ENCODE measurements around the gene REV3L. TPM values are rescaled to one million over a fixed set of nuclear protein-coding genes. Genes with fewer than 3 reads are reported as not detected.
A peak's percentile ranks its signal among the peaks of the same experiment; 100 is the strongest.

Gene REV3L
- total and polyA plus RNA-seq, 2 of the 13 experiments (the other 11 are each of a cell fraction or from before 2014, with no cell fraction given) = 12.8 to 31.3 TPM

DNA sequence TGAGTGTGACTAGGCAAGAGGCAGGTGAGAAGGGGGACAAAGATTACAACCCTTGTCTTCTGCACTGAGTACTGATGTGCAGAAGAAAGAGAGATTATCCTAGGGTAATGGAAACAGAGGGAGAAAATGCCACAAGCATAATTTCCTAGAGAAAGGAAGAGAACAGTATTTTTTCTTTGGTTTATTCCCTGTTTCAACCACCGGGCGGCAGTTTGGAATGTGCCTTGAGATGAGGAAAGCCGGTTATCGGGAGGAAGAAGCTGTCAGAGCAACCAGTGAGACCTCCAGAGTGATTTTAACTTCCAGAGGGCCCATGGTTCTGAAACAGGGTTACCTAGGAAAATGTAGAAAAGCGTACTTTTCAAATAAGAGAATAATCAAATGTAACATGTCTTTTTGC is 121.4 kb downstream of the REV3L start (continued):
- peak; percentile 45 for TF ChIP-seq ZMYM4 (CRISPR knock-in tag; IDR thresholded peaks at IDR 0.05)

- intact Hi-C loops (cut with micrococcal nuclease; ENCODE audit: unreplicated experiment) = no loop called here
- Histone ChIP-seq H2AFZ (ENCODE audit: low read length) (no peak overlapping the region), H3K27ac (ENCODE audit: extremely low read length, insufficient read depth, low read length) (no peak overlapping the region), H3K4me1 (ENCODE audit: insufficient read depth, low read length) (peaks cover 24% of the 10 kb centered on the region), H3K4me2 (ENCODE audit: low read depth, low read length) (no peak overlapping the region), H4K20me1 (ENCODE audit: insufficient read depth, low read length) (no peaks in the 10 kb centered on the region), H3K9ac (ENCODE audit: insufficient read depth, low read depth, low read length) (no peak overlapping the region), H3K4me3 (replicated peaks in 1 of 3; ENCODE audit: insufficient read depth in 1 of 3, low read depth in 2 of 3, low read length in 3 of 3) (no peak overlapping the region), H3K9me3 (ENCODE audit: low read length) (no peaks in the 10 kb centered on the region), H3K36me3 (replicated peaks in 1 of 2; ENCODE audit: control insufficient read depth in 1 of 2, insufficient read depth in 2 of 2, low read length in 2 of 2) (peaks cover 4 to 18% of the 10 kb centered on the region in 2 experiments; a peak in 4 of 5 replicates), H3K79me2 (ENCODE audit: insufficient read depth, low read length) (no peaks in the 10 kb centered on the region), H3K27me3 (ENCODE audit: control insufficient read depth in 1 of 2, insufficient read depth in 2 of 2, low read length in 2 of 2) (no peaks in the 10 kb centered on the region)
- BruUV-seq (replicated peaks) = no TSS peak
- ChIA-PET POLR2A (interaction anchor here (0.7 kb wide), 1 partner anchor 214 kb away, joined by 3 read pairs; no protein-coding TSS in a partner anchor), CTCF (ENCODE audit: low intra/inter-chr PET ratio, low total read pairs) (no interaction called here)
- in situ Hi-C loops (cut with HindIII; ENCODE audit: extremely low pct_ligation_motif_present, low pct_unique_long_range_greater_than_20kb) = loop anchor here (25.0 kb wide), 1 partner anchor 279 kb away; no protein-coding TSS in a partner anchor
- no peak for FAIRE-seq
- no peak for DNase-seq (ENCODE audit: low spot score)
- WGBS (ENCODE audit: low lambda C conversion rate) = 92% methylated on average over 1 of the region's 1 CpG
- no peak for ATAC-seq
- TF ChIP-seq SMAD3 (CRISPR knock-in tag; IDR thresholded peaks at IDR 0.05) (no peak), ZSCAN9 (CRISPR knock-in tag; IDR thresholded peaks at IDR 0.05; ENCODE audit: borderline replicate concordance) (no peak), CBFB (CRISPR knock-in tag; IDR thresholded peaks at IDR 0.05) (no peak), GMEB2 (CRISPR knock-in tag; IDR thresholded peaks at IDR 0.05; ENCODE audit: low read depth) (no peak), ZNF782 (CRISPR knock-in tag; IDR thresholded peaks at IDR 0.05; ENCODE audit: borderline replicate concordance) (no peak), POLR2AphosphoS5 (IDR thresholded peaks at IDR 0.05; ENCODE audit: low read depth, low read length) (no peak), MTF2 (CRISPR knock-in tag; IDR thresholded peaks at IDR 0.05; ENCODE audit: borderline replicate concordance) (no peak), ZNF160 (CRISPR knock-in tag; IDR thresholded peaks at IDR 0.05) (no peak), ZKSCAN1 (IDR thresholded peaks at IDR 0.05; ENCODE audit: low read length) (no peak), FOXO4 (CRISPR knock-in tag; conservative IDR thresholded peaks at IDR 0.05) (no peak), ARNT (IDR thresholded peaks at IDR 0.05) (no peak)
- TF ChIP-seq, protein P1, sequence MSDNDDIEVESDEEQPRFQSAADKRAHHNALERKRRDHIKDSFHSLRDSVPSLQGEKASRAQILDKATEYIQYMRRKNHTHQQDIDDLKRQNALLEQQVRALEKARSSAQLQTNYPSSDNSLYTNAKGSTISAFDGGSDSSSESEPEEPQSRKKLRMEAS (IDR thresholded peaks at IDR 0.05) = no peak
- TF ChIP-seq, protein P2, sequence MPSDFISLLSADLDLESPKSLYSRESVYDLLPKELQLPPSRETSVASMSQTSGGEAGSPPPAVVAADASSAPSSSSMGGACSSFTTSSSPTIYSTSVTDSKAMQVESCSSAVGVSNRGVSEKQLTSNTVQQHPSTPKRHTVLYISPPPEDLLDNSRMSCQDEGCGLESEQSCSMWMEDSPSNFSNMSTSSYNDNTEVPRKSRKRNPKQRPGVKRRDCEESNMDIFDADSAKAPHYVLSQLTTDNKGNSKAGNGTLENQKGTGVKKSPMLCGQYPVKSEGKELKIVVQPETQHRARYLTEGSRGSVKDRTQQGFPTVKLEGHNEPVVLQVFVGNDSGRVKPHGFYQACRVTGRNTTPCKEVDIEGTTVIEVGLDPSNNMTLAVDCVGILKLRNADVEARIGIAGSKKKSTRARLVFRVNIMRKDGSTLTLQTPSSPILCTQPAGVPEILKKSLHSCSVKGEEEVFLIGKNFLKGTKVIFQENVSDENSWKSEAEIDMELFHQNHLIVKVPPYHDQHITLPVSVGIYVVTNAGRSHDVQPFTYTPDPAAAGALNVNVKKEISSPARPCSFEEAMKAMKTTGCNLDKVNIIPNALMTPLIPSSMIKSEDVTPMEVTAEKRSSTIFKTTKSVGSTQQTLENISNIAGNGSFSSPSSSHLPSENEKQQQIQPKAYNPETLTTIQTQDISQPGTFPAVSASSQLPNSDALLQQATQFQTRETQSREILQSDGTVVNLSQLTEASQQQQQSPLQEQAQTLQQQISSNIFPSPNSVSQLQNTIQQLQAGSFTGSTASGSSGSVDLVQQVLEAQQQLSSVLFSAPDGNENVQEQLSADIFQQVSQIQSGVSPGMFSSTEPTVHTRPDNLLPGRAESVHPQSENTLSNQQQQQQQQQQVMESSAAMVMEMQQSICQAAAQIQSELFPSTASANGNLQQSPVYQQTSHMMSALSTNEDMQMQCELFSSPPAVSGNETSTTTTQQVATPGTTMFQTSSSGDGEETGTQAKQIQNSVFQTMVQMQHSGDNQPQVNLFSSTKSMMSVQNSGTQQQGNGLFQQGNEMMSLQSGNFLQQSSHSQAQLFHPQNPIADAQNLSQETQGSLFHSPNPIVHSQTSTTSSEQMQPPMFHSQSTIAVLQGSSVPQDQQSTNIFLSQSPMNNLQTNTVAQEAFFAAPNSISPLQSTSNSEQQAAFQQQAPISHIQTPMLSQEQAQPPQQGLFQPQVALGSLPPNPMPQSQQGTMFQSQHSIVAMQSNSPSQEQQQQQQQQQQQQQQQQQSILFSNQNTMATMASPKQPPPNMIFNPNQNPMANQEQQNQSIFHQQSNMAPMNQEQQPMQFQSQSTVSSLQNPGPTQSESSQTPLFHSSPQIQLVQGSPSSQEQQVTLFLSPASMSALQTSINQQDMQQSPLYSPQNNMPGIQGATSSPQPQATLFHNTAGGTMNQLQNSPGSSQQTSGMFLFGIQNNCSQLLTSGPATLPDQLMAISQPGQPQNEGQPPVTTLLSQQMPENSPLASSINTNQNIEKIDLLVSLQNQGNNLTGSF (CRISPR knock-in tag; IDR thresholded peaks at IDR 0.05) = no peak
Observed at GRCh38 chr6:111358454-111358853, 124.6 kb downstream of the REV3L start.

All from HepG2 (cell line).